Measurements from ENCODE around the gene KLHL12.
"Not testable (repeated sequence)": the region's sequence is repeated elsewhere in the genome, so short reads cannot be mapped to it uniquely, and the experiment has no call there.

The KLHL12 gene

DNA sequence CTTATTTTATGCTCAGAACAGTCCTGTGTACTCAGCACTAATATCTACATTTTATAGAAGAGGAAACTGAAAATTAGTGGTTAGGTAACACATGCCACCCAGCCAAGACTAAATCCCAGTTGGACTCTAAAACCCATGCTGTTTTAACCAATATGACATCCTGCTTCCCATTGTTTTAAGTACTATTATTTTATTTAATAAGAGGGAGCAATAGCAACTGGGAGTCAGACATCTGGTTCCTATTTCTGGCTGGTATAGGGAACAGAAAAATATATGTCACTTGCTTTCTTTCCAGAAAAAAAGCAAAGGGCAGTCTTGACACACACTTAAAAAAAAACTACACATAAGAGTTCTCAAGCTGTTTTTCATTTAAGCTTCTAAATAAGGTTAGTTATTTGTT lies 11.9 kb downstream of the KLHL12 start:
- no peak overlapping the region for H2AFZ ChIP-seq (ENCODE audit: low read depth)
- H3K36me3 ChIP-seq (ENCODE audit: insufficient read depth): peaks cover 29% of the 10 kb centered on the region; the same call in 1 of the 2 replicates
- peak overlapping the region; percentile 61 for H3K4me3 ChIP-seq (IDR thresholded peaks at IDR 0.05; ENCODE audit: insufficient read depth, low read depth, low read length)

DNA sequence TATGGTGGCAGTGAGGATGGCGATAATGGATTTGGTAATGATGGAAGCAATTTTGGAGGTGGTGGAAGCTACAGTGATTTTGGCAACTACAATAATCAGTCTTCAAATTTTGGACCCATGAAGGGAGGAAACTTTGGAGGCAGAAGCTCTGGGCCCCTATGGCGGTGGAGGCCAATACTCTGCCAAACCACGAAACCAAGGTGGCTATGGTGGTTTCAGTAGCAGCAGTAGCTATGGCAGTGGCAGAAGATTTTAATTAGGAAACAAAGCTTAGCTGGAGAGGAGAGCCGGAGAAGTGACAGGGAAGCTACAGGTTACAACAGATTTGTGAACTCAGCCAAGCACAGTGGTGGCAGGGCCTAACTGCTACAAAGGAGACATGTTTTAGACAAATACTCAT lies 14.6 kb downstream of the KLHL12 start:
- not testable (repeated sequence) for H2AFZ ChIP-seq (ENCODE audit: low read depth); H3K36me3 ChIP-seq (ENCODE audit: insufficient read depth); H3K4me3 ChIP-seq (IDR thresholded peaks at IDR 0.05; ENCODE audit: insufficient read depth, low read depth, low read length); H3K27me3 ChIP-seq (ENCODE audit: insufficient read depth, low read depth); H3K9ac ChIP-seq; H4K20me1 ChIP-seq (ENCODE audit: insufficient read depth); H3K79me2 ChIP-seq (ENCODE audit: insufficient read depth, low read depth)
- Histone ChIP-seq H3K4me1 (ENCODE audit: low read depth, poor library complexity, severe bottlenecking) (peaks cover 76% of the 10 kb centered on the region), H3K4me2 (peak overlapping the region; percentile 41), H3K27ac (peak overlapping the region; percentile 86)

More for the DNA sequence above, 11.9 kb downstream of the KLHL12 start:
- peaks cover 16% of the 10 kb centered on the region; the same call in 1 of the 2 replicates for H3K79me2 ChIP-seq (ENCODE audit: insufficient read depth, low read depth)
- peak overlapping the region; percentile 86 for H3K27ac ChIP-seq
- H4K20me1 ChIP-seq (ENCODE audit: insufficient read depth): no peaks in the 10 kb centered on the region
- TF ChIP-seq, protein P1, sequence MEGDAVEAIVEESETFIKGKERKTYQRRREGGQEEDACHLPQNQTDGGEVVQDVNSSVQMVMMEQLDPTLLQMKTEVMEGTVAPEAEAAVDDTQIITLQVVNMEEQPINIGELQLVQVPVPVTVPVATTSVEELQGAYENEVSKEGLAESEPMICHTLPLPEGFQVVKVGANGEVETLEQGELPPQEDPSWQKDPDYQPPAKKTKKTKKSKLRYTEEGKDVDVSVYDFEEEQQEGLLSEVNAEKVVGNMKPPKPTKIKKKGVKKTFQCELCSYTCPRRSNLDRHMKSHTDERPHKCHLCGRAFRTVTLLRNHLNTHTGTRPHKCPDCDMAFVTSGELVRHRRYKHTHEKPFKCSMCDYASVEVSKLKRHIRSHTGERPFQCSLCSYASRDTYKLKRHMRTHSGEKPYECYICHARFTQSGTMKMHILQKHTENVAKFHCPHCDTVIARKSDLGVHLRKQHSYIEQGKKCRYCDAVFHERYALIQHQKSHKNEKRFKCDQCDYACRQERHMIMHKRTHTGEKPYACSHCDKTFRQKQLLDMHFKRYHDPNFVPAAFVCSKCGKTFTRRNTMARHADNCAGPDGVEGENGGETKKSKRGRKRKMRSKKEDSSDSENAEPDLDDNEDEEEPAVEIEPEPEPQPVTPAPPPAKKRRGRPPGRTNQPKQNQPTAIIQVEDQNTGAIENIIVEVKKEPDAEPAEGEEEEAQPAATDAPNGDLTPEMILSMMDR (conservative IDR thresholded peaks at IDR 0.05; ENCODE audit: low read depth, low read length): no peak
- peak overlapping the region; percentile 46 for H3K9ac ChIP-seq
- peak overlapping the region; percentile 72 for H3K4me2 ChIP-seq
- peaks cover 96% of the 10 kb centered on the region for H3K4me1 ChIP-seq (ENCODE audit: low read depth, poor library complexity, severe bottlenecking)
- H3K27me3 ChIP-seq (ENCODE audit: insufficient read depth, low read depth): no peaks in the 10 kb centered on the region

DNA sequence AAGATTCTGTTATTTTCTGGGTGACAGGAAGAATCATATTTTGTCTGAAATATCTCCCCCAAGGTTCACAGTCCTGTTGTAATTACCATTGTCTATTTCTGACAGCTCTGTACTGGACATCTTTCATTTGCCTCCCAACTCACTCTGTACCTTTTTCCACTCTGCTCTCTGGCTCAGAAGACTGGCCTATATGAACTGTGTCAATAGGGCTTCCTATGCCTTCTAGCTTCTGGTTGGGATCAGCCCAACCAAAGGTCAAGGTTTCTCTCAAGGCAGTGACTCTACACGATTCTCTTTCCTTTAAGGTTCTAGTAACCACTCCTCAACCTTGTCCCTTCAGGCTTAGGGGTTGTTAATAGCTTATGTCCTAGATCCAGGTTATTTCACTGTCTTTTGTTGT lies 17.5 kb downstream of the KLHL12 start:
- Histone ChIP-seq H3K4me2 (no peak overlapping the region), H3K36me3 (ENCODE audit: insufficient read depth) (no peaks in the 10 kb centered on the region; the same call in 1 of the 2 replicates), H3K4me1 (ENCODE audit: low read depth, poor library complexity, severe bottlenecking) (peaks cover 48% of the 10 kb centered on the region), H4K20me1 (ENCODE audit: insufficient read depth) (no peaks in the 10 kb centered on the region), H2AFZ (ENCODE audit: low read depth) (no peak overlapping the region), H3K79me2 (ENCODE audit: insufficient read depth, low read depth) (no peaks in the 10 kb centered on the region), H3K27ac (no peak overlapping the region), H3K4me3 (IDR thresholded peaks at IDR 0.05; ENCODE audit: insufficient read depth, low read depth, low read length) (no peak overlapping the region), H3K9ac (no peak overlapping the region), H3K27me3 (ENCODE audit: insufficient read depth, low read depth) (no peaks in the 10 kb centered on the region)
- TF ChIP-seq, protein P1 (conservative IDR thresholded peaks at IDR 0.05; ENCODE audit: low read depth, low read length): no peak

DNA sequence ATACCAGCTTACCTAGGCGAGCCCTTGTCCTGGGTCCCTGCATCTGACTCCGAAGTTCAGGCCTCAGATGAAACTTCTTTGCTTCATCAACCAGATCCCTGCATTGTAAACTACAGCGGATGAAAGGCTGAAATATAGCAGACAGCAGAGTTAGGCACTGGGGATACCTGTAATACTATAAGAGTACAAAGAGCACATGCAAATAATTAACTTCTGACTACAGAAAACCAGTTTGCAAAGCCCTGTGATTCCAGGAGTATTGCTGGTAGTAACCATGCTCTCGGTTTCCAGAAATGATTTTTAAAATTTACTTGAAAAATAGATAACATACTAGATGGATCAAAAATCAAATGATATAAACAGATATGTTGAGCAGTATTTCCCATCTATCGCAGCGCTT lies 18.0 kb downstream of the KLHL12 start:
- TF ChIP-seq, protein P1 (conservative IDR thresholded peaks at IDR 0.05; ENCODE audit: low read depth, low read length): no peak
- H3K36me3 ChIP-seq (ENCODE audit: insufficient read depth): peaks cover 5% of the 10 kb centered on the region; the same call in 1 of the 2 replicates
- H3K79me2 ChIP-seq (ENCODE audit: insufficient read depth, low read depth): no peaks in the 10 kb centered on the region

DNA sequence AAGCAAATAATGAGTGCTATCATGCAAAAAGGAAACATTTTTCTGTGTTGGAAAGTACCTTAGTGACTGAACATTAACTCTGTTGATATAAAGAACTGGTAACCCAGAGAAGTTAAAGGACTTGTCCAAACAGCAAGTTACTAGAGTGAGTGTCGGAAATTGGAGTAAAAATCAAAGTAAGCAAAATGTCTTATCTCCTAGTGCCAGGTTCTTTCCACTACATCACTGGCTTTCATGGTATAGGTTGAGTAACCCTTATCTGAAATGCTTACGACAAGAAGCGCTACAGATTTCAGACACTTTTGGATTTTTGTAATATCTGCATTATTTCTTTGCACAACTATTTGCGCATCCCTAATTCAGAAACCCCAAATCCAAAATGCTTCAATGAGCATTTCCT lies 21.7 kb downstream of the KLHL12 start:
- Histone ChIP-seq H2AFZ (ENCODE audit: low read depth) (no peak overlapping the region), H3K36me3 (ENCODE audit: insufficient read depth) (peaks cover 10% of the 10 kb centered on the region; the same call in 1 of the 2 replicates), H3K4me1 (ENCODE audit: low read depth, poor library complexity, severe bottlenecking) (peaks cover 14% of the 10 kb centered on the region), H3K4me2 (no peak overlapping the region), H4K20me1 (ENCODE audit: insufficient read depth) (no peaks in the 10 kb centered on the region), H3K4me3 (IDR thresholded peaks at IDR 0.05; ENCODE audit: insufficient read depth, low read depth, low read length) (no peak overlapping the region), H3K27ac (no peak overlapping the region), H3K79me2 (ENCODE audit: insufficient read depth, low read depth) (no peaks in the 10 kb centered on the region), H3K27me3 (ENCODE audit: insufficient read depth, low read depth) (no peaks in the 10 kb centered on the region), H3K9ac (no peak overlapping the region)
- TF ChIP-seq, protein P1 (conservative IDR thresholded peaks at IDR 0.05; ENCODE audit: low read depth, low read length): no peak

More for the DNA sequence above, 18.0 kb downstream of the KLHL12 start:
- Histone ChIP-seq H3K9ac (no peak overlapping the region), H4K20me1 (ENCODE audit: insufficient read depth) (no peaks in the 10 kb centered on the region), H2AFZ (ENCODE audit: low read depth) (no peak overlapping the region), H3K27me3 (ENCODE audit: insufficient read depth, low read depth) (no peaks in the 10 kb centered on the region), H3K4me3 (IDR thresholded peaks at IDR 0.05; ENCODE audit: insufficient read depth, low read depth, low read length) (no peak overlapping the region), H3K4me1 (ENCODE audit: low read depth, poor library complexity, severe bottlenecking) (peaks cover 43% of the 10 kb centered on the region), H3K4me2 (no peak overlapping the region), H3K27ac (no peak overlapping the region)

DNA sequence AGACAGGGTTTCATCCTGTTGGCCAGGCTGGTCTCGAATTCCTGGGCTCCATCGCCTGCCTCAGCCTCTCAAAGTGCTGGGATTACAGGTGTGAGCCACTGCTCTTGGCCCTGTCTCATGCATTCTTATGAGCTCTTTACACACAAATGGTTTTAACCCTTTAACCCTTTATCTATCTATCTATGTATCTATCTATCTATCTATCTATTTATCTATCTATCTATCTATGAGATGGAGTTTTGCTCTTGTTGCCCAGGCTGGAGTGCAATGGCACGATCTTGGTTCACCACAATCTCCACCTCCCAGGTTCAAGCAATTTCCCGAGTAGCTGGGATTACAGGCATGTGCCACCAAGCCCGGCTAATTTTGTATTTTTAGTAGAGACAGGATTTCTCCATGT lies 23.2 kb downstream of the KLHL12 start:
- H4K20me1 ChIP-seq (ENCODE audit: insufficient read depth); H2AFZ ChIP-seq (ENCODE audit: low read depth); H3K4me3 ChIP-seq (IDR thresholded peaks at IDR 0.05; ENCODE audit: insufficient read depth, low read depth, low read length); H3K36me3 ChIP-seq (ENCODE audit: insufficient read depth); H3K9ac ChIP-seq; H3K27ac ChIP-seq; H3K27me3 ChIP-seq (ENCODE audit: insufficient read depth, low read depth); H3K79me2 ChIP-seq (ENCODE audit: insufficient read depth, low read depth); H3K4me2 ChIP-seq: not testable (repeated sequence)
- H3K4me1 ChIP-seq (ENCODE audit: low read depth, poor library complexity, severe bottlenecking): peaks cover 13% of the 10 kb centered on the region

Measured in KMS-11 (cell line).